AG09309 (cell line): Measurements from ENCODE around the gene CPZ.

Experiments
- DNase-seq: peaks from one replicate; pipeline ENCODE4 v3.0.0-alpha.2; 2010; ENCODE audit warnings: low read depth
- H3K4me3 ChIP-seq: 2 replicates; pipeline ENCODE4 v1.5.1; 2011; ENCODE audit warnings: mild to moderate bottlenecking, low read depth, low read length, moderate library complexity; ENCODE audit not compliant: control insufficient read depth
- TF ChIP-seq, protein P1 (sequence below): IDR thresholded peaks from 2 replicates; pipeline ENCODE4 v1.5.1; 2011; ENCODE audit warnings: mild to moderate bottlenecking, low read depth, low read length, inconsistent platforms; ENCODE audit not compliant: insufficient read depth, control insufficient read depth; ENCODE audit errors: missing control alignments

Gene CPZ

GRCh38 chr4:8643986-8644385 lies 51.4 kb downstream of the CPZ start:
- TF ChIP-seq, protein P1, sequence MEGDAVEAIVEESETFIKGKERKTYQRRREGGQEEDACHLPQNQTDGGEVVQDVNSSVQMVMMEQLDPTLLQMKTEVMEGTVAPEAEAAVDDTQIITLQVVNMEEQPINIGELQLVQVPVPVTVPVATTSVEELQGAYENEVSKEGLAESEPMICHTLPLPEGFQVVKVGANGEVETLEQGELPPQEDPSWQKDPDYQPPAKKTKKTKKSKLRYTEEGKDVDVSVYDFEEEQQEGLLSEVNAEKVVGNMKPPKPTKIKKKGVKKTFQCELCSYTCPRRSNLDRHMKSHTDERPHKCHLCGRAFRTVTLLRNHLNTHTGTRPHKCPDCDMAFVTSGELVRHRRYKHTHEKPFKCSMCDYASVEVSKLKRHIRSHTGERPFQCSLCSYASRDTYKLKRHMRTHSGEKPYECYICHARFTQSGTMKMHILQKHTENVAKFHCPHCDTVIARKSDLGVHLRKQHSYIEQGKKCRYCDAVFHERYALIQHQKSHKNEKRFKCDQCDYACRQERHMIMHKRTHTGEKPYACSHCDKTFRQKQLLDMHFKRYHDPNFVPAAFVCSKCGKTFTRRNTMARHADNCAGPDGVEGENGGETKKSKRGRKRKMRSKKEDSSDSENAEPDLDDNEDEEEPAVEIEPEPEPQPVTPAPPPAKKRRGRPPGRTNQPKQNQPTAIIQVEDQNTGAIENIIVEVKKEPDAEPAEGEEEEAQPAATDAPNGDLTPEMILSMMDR: no peak
- DNase-seq: no peak

GRCh38 chr4:8644461-8644891 lies 51.9 kb downstream of the CPZ start:
- TF ChIP-seq, protein P1: no peak
- H3K4me3 ChIP-seq: no peak overlapping the region
- DNase-seq: no peak

More at GRCh38 chr4:8643986-8644385, 51.4 kb downstream of the CPZ start:
- no peak overlapping the region for H3K4me3 ChIP-seq

DNA sequence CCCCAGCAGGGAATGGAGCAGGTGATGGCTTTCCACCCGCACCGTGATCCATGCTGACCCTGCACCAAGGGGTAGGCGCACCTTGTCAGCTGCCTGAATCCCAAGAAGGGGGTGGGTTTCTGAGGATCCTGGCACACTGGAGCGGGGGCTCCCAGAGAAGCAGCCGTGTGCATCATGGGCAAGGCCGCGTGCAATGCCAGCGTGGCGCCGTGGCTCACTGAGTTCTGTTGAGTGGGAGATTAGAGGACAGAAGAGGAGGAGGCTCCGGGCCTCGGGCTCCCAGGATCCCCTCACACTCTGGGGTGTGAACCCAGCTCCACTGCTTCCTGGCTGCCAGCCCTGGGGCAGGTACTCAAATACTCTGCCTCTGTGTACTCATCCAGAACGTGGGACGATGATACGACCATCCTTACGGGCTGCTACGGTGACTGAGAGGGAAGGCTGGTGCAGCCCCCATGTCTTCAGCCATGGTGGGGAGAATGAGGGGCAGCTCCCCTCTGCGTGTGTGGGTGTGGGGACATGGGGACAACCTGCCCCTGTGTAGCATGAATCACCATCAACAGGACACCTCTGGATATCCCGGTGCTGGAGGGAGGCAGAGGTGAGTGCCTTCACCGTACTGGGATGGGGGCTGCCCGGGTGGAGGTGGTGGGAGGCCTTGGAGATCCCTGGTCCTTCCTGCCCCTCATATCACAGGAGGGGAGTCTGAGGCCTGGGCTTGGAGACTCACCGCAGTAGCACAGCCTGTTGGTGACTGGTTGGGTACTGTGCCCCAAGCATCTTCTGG lies 52.6 kb downstream of the CPZ start:
- no peak for DNase-seq
- no peak overlapping the region for H3K4me3 ChIP-seq
- TF ChIP-seq, protein P1: no peak

GRCh38 chr4:8645753-8646124 lies 53.2 kb downstream of the CPZ start:
- DNase-seq: no peak
- TF ChIP-seq, protein P1: no peak
- no peak overlapping the region for H3K4me3 ChIP-seq

- H3K4me3 ChIP-seq: no peak overlapping the region
- DNase-seq: no peak
- TF ChIP-seq, protein P1: no peak
Observed at GRCh38 chr4:8646296-8647093, 53.9 kb downstream of the CPZ start.

DNA sequence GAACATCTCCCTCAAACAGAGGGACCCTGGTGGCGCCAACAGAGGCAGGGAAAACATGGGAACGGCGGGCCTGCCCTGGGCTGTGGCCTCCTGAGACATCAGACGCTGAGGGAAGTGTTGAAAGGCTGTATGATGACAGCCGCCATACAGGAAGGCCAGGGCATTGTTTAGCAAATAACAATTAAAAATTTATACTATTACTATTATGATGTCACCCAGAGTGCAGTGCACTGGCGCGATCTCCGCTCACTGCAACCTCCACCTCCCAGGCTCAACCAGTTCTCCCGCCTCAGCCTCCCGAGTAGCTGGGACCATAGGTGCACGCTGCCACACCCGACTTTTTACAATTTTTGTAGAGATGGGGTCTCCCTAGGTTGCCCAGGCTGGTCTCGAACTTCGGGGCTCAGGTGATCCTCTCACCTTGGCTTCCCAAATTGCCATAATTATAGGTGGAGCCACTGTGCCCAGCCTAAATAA lies 54.6 kb downstream of the CPZ start:
- no peak for DNase-seq
- TF ChIP-seq, protein P1: no peak
- H3K4me3 ChIP-seq: no peak overlapping the region
